ENCODE measurements around the gene CLEC11A.

The CLEC11A gene

GRCh38 chr19:50701367-50701985 lies 21.7 kb upstream of the CLEC11A start:
- Mint-ChIP-seq H3K36me3 (ENCODE audit: low read depth) (no peaks in the 10 kb centered on the region), H3K4me1 (ENCODE audit: low read depth) (no peaks in the 10 kb centered on the region), H3K27ac (no peak overlapping the region), H3K27me3 (peaks cover 77% of the 10 kb centered on the region), H3K4me3 (no peak overlapping the region), H3K9me3 (no peaks in the 10 kb centered on the region)
- no peak for DNase-seq

GRCh38 chr19:50702158-50702870 lies 20.9 kb upstream of the CLEC11A start:
- Mint-ChIP-seq H3K4me1 (ENCODE audit: low read depth) (no peaks in the 10 kb centered on the region), H3K9me3 (no peaks in the 10 kb centered on the region), H3K27me3 (peaks cover 69% of the 10 kb centered on the region), H3K4me3 (no peak overlapping the region), H3K27ac (no peak overlapping the region), H3K36me3 (ENCODE audit: low read depth) (no peaks in the 10 kb centered on the region)
- DNase-seq, result no peak

- no peaks in the 10 kb centered on the region for H3K9me3 Mint-ChIP-seq
- no peak overlapping the region for H3K4me3 Mint-ChIP-seq
- no peak overlapping the region for H3K27ac Mint-ChIP-seq
- DNase-seq, result no peak
- H3K4me1 Mint-ChIP-seq (ENCODE audit: low read depth), result no peaks in the 10 kb centered on the region
- H3K36me3 Mint-ChIP-seq (ENCODE audit: low read depth), result no peaks in the 10 kb centered on the region
- H3K27me3 Mint-ChIP-seq, result peaks cover 62% of the 10 kb centered on the region
These were observed 20.0 kb upstream of the CLEC11A start for GRCh38 chr19:50702871-50703829.

GRCh38 chr19:50703915-50704796 lies 19.0 kb upstream of the CLEC11A start:
- DNase-seq, result no peak
- H3K27me3 Mint-ChIP-seq, result peaks cover 53% of the 10 kb centered on the region
- no peak overlapping the region for H3K4me3 Mint-ChIP-seq
- H3K9me3 Mint-ChIP-seq, result no peaks in the 10 kb centered on the region
- H3K27ac Mint-ChIP-seq, result no peak overlapping the region
- H3K36me3 Mint-ChIP-seq (ENCODE audit: low read depth), result no peaks in the 10 kb centered on the region
- H3K4me1 Mint-ChIP-seq (ENCODE audit: low read depth), result no peaks in the 10 kb centered on the region

GRCh38 chr19:50705422-50706019 lies 17.6 kb upstream of the CLEC11A start:
- peak; percentile 43 for DNase-seq
- no peaks in the 10 kb centered on the region for H3K36me3 Mint-ChIP-seq (ENCODE audit: low read depth)
- H3K9me3 Mint-ChIP-seq, result no peaks in the 10 kb centered on the region
- no peak overlapping the region for H3K27ac Mint-ChIP-seq
- H3K4me1 Mint-ChIP-seq (ENCODE audit: low read depth), result no peaks in the 10 kb centered on the region
- H3K27me3 Mint-ChIP-seq, result peaks cover 44% of the 10 kb centered on the region
- no peak overlapping the region for H3K4me3 Mint-ChIP-seq

- no peaks in the 10 kb centered on the region for H3K36me3 Mint-ChIP-seq (ENCODE audit: low read depth)
- no peaks in the 10 kb centered on the region for H3K9me3 Mint-ChIP-seq
- no peak overlapping the region for H3K27ac Mint-ChIP-seq
- no peaks in the 10 kb centered on the region for H3K4me1 Mint-ChIP-seq (ENCODE audit: low read depth)
- H3K4me3 Mint-ChIP-seq, result no peak overlapping the region
- H3K27me3 Mint-ChIP-seq, result peaks cover 47% of the 10 kb centered on the region
- no peak for DNase-seq
These were observed 16.8 kb upstream of the CLEC11A start for GRCh38 chr19:50706387-50706786.

GRCh38 chr19:50708179-50708879 lies 14.8 kb upstream of the CLEC11A start:
- Mint-ChIP-seq H3K4me1 (ENCODE audit: low read depth) (peaks cover 6% of the 10 kb centered on the region), H3K9me3 (no peaks in the 10 kb centered on the region), H3K36me3 (ENCODE audit: low read depth) (no peaks in the 10 kb centered on the region), H3K27me3 (peaks cover 46% of the 10 kb centered on the region), H3K4me3 (no peak overlapping the region), H3K27ac (no peak overlapping the region)
- DNase-seq, result no peak

GRCh38 chr19:50710094-50710493 lies 13.1 kb upstream of the CLEC11A start:
- no peaks in the 10 kb centered on the region for H3K9me3 Mint-ChIP-seq
- DNase-seq, result no peak
- no peaks in the 10 kb centered on the region for H3K36me3 Mint-ChIP-seq (ENCODE audit: low read depth)
- no peak overlapping the region for H3K27ac Mint-ChIP-seq
- peaks cover 12% of the 10 kb centered on the region for H3K4me1 Mint-ChIP-seq (ENCODE audit: low read depth)
- no peak overlapping the region for H3K4me3 Mint-ChIP-seq
- H3K27me3 Mint-ChIP-seq, result peaks cover 46% of the 10 kb centered on the region

- Mint-ChIP-seq H3K4me3 (no peak overlapping the region), H3K27me3 (peaks cover 46% of the 10 kb centered on the region), H3K36me3 (ENCODE audit: low read depth) (no peaks in the 10 kb centered on the region), H3K27ac (no peak overlapping the region), H3K9me3 (no peaks in the 10 kb centered on the region), H3K4me1 (ENCODE audit: low read depth) (peaks cover 12% of the 10 kb centered on the region)
- DNase-seq, result no peak
These were observed 12.6 kb upstream of the CLEC11A start for GRCh38 chr19:50710612-50711011.

GRCh38 chr19:50711196-50711595 lies 12.0 kb upstream of the CLEC11A start:
- no peaks in the 10 kb centered on the region for H3K9me3 Mint-ChIP-seq
- no peak overlapping the region for H3K4me3 Mint-ChIP-seq
- peaks cover 51% of the 10 kb centered on the region for H3K27me3 Mint-ChIP-seq
- H3K27ac Mint-ChIP-seq, result no peak overlapping the region
- peaks cover 12% of the 10 kb centered on the region for H3K4me1 Mint-ChIP-seq (ENCODE audit: low read depth)
- DNase-seq, result no peak
- H3K36me3 Mint-ChIP-seq (ENCODE audit: low read depth), result no peaks in the 10 kb centered on the region

- H3K27me3 Mint-ChIP-seq, result peaks cover 51% of the 10 kb centered on the region
- H3K27ac Mint-ChIP-seq, result no peak overlapping the region
- no peak for DNase-seq
- no peak overlapping the region for H3K4me3 Mint-ChIP-seq
- H3K4me1 Mint-ChIP-seq (ENCODE audit: low read depth), result peaks cover 12% of the 10 kb centered on the region
- no peaks in the 10 kb centered on the region for H3K9me3 Mint-ChIP-seq
- H3K36me3 Mint-ChIP-seq (ENCODE audit: low read depth), result no peaks in the 10 kb centered on the region
These were observed 11.4 kb upstream of the CLEC11A start for GRCh38 chr19:50711805-50712204.

- DNase-seq, result no peak
- no peak overlapping the region for H3K4me3 Mint-ChIP-seq
- no peaks in the 10 kb centered on the region for H3K36me3 Mint-ChIP-seq (ENCODE audit: low read depth)
- H3K4me1 Mint-ChIP-seq (ENCODE audit: low read depth), result peaks cover 16% of the 10 kb centered on the region
- H3K27ac Mint-ChIP-seq, result no peak overlapping the region
- H3K27me3 Mint-ChIP-seq, result peaks cover 61% of the 10 kb centered on the region
- no peaks in the 10 kb centered on the region for H3K9me3 Mint-ChIP-seq
These were observed 10.3 kb upstream of the CLEC11A start for GRCh38 chr19:50712833-50713232.

- no peaks in the 10 kb centered on the region for H3K9me3 Mint-ChIP-seq
- H3K36me3 Mint-ChIP-seq (ENCODE audit: low read depth), result no peaks in the 10 kb centered on the region
- no peak overlapping the region for H3K27ac Mint-ChIP-seq
- peaks cover 16% of the 10 kb centered on the region for H3K4me1 Mint-ChIP-seq (ENCODE audit: low read depth)
- H3K27me3 Mint-ChIP-seq, result peaks cover 61% of the 10 kb centered on the region
- H3K4me3 Mint-ChIP-seq, result no peak overlapping the region
- no peak for DNase-seq
These were observed 9.5 kb upstream of the CLEC11A start for GRCh38 chr19:50713556-50714236.

Measured in activated T-cell treated with anti-CD3 and anti-CD28 coated beads, Interleukin-2, amount 50 U/mL, for 24 hours (primary cell).